HepG2 (cell line): ENCODE measurements around the gene HYAL2. TPM values are rescaled to one million over a fixed set of nuclear protein-coding genes. Genes with fewer than 3 reads are reported as not detected.
A peak's percentile ranks its signal among the peaks of the same experiment; 100 is the strongest.

Experiments
- CBX2 ChIP-seq, 2 experiments: fragments of 200-600 bp in 1 of 2; sonication (generic); formaldehyde crosslinking in 1 of 2; IDR thresholded peaks; 2 replicates each; pipeline versions ENCODE4 v1.7.0 to v1.8.1; 2018 to 2022; ENCODE audit warnings: low read depth in 2 of 2, low read length in 1 of 2, mild to moderate bottlenecking in 1 of 2, missing genetic modification reagents in 1 of 2
- IRF1 ChIP-seq: sonication (generic); formaldehyde crosslinking; IDR thresholded peaks from 2 replicates; pipeline ENCODE4 v1.4.0; 2020; ENCODE audit warnings: low read depth, mild to moderate bottlenecking, missing genetic modification reagents
- KDM5B ChIP-seq: sonication (generic); formaldehyde crosslinking; IDR thresholded peaks from 2 replicates; pipeline ENCODE4 v1.4.0; 2020; ENCODE audit warnings: missing genetic modification reagents, mild to moderate bottlenecking, borderline replicate concordance
- RBFOX2 ChIP-seq: fragments of 200-400 bp; formaldehyde crosslinking; IDR thresholded peaks from 2 replicates; pipeline ENCODE4 v1.6.1; 2017; ENCODE audit warnings: low read depth, mild to moderate bottlenecking, low read length
- SP4 ChIP-seq: sonication (generic); formaldehyde crosslinking; IDR thresholded peaks from 2 replicates; pipeline ENCODE4 v1.8.1; 2023; ENCODE audit warnings: mild to moderate bottlenecking, missing genetic modification reagents
- THYN1 ChIP-seq: sonication (generic); formaldehyde crosslinking; IDR thresholded peaks from 2 replicates; pipeline ENCODE4 v1.8.1; 2023; ENCODE audit warnings: low read depth, mild to moderate bottlenecking, moderate library complexity, missing genetic modification reagents, borderline replicate concordance
- TRAFD1 ChIP-seq: sonication (generic); formaldehyde crosslinking; IDR thresholded peaks from 2 replicates; pipeline ENCODE4 v1.5.1; 2020; ENCODE audit warnings: missing genetic modification reagents, mild to moderate bottlenecking, borderline replicate concordance
- U2AF2 ChIP-seq: fragments of 200-400 bp; formaldehyde crosslinking; IDR thresholded peaks from 2 replicates; pipeline ENCODE4 v1.6.1; 2017; ENCODE audit warnings: low read depth, mild to moderate bottlenecking, low read length
- ZBTB25 ChIP-seq: IDR thresholded peaks from 2 replicates; pipeline ENCODE4 v1.6.1; 2018; ENCODE audit warnings: missing genetic modification reagents
- ZNF18 ChIP-seq: sonication (generic); formaldehyde crosslinking; IDR thresholded peaks from 2 replicates; pipeline ENCODE4 v1.8.0; 2022; ENCODE audit warnings: mild to moderate bottlenecking, missing genetic modification reagents; ENCODE audit not compliant: insufficient replicate concordance
- ZNF30 ChIP-seq: sonication (generic); formaldehyde crosslinking; IDR thresholded peaks from 2 replicates; pipeline ENCODE4 v1.5.0; 2020; ENCODE audit warnings: mild to moderate bottlenecking, missing genetic modification reagents
- ZNF362 ChIP-seq: sonication (generic); formaldehyde crosslinking; IDR thresholded peaks from 2 replicates; pipeline ENCODE4 v1.4.0; 2020; ENCODE audit warnings: missing genetic modification reagents, mild to moderate bottlenecking, borderline replicate concordance
- polyA plus RNA-seq, 8 experiments: library from polyadenylated mRNA; depleted of rRNA in 3 of 8; stranded (reverse) in 7 of 8; unstranded in 1 of 8; fragments of >200 nt; fragmentation: Illumina TruSeq in 4 of 8; extraction: Trizol in 4 of 8; gene quantifications; 2 replicates each; pipeline versions ENCODE4 v1.2.1 to v1.2.3, GENCODE V29; 2011 to 2016; ENCODE audit warnings: low read depth in 4 of 8, missing spikeins in 1 of 8, mixed read lengths in 1 of 8; ENCODE audit not compliant: insufficient read depth in 1 of 8
- total RNA-seq, 5 experiments: library from RNA; depleted of rRNA; stranded (reverse); fragments of >200 nt; fragmentation: Illumina TruSeq; extraction: Trizol; gene quantifications; 2 replicates each; pipeline ENCODE4 v1.2.3, GENCODE V29; 2016; ENCODE audit warnings: low read depth in 1 of 5

Gene HYAL2
- total and polyA plus RNA-seq, 2 of the 13 experiments (the other 11 are each of a cell fraction or from before 2014, with no cell fraction given), result 76.2 to 102 TPM

- TF ChIP-seq ZNF362 (peak; percentile 47; the same call in 1 of the 2 replicates), IRF1 (CRISPR knock-in tag) (0 out of 2 replicates have a peak, but pooled peaks have one; percentile 32), SP4 (CRISPR knock-in tag) (no peak), ZNF30 (CRISPR knock-in tag) (no peak), KDM5B (CRISPR knock-in tag) (peak; percentile 57; the same call in 1 of the 2 replicates), ZBTB25 (CRISPR knock-in tag) (no peak), RBFOX2 (no peak), U2AF2 (no peak), ZNF18 (CRISPR knock-in tag) (no peak), CBX2 (IDR thresholded peaks at IDR 0.05; ENCODE audit: low read depth, low read length) (no peak), CBX2 (CRISPR knock-in tag; IDR thresholded peaks at IDR 0.05; ENCODE audit: low read depth) (no peak), TRAFD1 (CRISPR knock-in tag) (no peak), THYN1 (CRISPR knock-in tag) (no peak)
Measured at GRCh38 chr3:50324351-50325112, 2.0 kb upstream of the HYAL2 start (continued).
